ENCODE data around the gene DNAJC11.

DNA sequence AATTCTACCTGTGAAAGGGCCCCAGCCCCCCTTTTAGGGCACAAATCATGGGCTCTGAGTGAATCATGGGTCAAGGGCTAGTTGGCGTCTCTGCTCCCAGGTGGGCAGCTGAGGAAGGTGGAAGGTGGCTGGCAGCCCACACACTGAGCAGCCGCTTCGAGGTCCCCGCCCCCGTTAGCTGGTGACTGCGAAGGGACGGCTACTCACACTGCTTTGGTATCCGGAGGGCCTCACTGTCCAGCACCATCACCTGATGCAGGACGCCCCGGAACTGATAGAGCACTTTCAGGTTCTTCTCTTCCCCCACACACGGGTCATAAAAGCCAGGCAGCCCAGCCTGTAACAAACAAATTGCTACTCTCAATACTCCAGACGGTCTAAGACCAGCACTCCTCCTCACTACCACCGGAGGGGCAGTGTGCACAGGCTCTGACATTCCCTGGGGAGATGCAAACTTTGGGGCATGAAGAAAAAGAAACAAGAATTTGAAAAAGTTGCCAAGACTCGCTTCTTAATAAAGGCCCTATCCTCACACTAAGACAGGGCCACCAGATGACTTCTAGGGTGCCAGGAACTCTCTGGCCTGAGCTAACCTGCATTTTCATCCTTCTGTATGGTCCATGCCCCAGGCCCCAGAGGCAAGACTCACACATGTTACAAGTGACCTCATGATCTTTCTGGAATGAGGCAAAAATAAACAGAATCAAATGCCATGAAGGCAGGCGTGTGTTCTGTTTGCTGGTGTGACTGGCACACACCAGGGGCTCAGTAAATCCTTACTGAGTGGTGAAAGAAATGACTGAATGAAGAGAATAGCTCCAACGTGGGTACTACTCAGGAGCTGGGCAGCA is 65.5 kb downstream of the DNAJC11 start:
- TF ChIP-seq, protein P1, sequence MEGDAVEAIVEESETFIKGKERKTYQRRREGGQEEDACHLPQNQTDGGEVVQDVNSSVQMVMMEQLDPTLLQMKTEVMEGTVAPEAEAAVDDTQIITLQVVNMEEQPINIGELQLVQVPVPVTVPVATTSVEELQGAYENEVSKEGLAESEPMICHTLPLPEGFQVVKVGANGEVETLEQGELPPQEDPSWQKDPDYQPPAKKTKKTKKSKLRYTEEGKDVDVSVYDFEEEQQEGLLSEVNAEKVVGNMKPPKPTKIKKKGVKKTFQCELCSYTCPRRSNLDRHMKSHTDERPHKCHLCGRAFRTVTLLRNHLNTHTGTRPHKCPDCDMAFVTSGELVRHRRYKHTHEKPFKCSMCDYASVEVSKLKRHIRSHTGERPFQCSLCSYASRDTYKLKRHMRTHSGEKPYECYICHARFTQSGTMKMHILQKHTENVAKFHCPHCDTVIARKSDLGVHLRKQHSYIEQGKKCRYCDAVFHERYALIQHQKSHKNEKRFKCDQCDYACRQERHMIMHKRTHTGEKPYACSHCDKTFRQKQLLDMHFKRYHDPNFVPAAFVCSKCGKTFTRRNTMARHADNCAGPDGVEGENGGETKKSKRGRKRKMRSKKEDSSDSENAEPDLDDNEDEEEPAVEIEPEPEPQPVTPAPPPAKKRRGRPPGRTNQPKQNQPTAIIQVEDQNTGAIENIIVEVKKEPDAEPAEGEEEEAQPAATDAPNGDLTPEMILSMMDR (IDR thresholded peaks at IDR 0.05; ENCODE audit: low read depth, low read length): no peak
- no peak for TF ChIP-seq POLR2A (IDR thresholded peaks at IDR 0.05; ENCODE audit: extremely low read depth, insufficient read length)

Measured in NB4 (cell line).